Measurements from ENCODE around the gene TMTC2.

TMTC2 gene

GRCh38 chr12:83168751-83169150 is 482.0 kb downstream of the TMTC2 start:
- Histone ChIP-seq H3K9me3 (ENCODE audit: insufficient read depth, low read length) (no peaks in the 10 kb centered on the region), H3K4me1 (ENCODE audit: low read length) (no peaks in the 10 kb centered on the region), H4K20me1 (ENCODE audit: insufficient read depth, low read length) (no peaks in the 10 kb centered on the region), H3K36me3 (replicated peaks; ENCODE audit: low read depth, low read length) (no peaks in the 10 kb centered on the region), H3K79me2 (ENCODE audit: low read length) (no peaks in the 10 kb centered on the region), H3K4me3 (ENCODE audit: low read length) (no peak overlapping the region), H3K9ac (ENCODE audit: low read length) (no peak overlapping the region), H3K4me2 (ENCODE audit: low read length) (no peak overlapping the region), H2AFZ (ENCODE audit: low read depth, low read length) (no peak overlapping the region), H3K27me3 (ENCODE audit: low read depth, low read length) (no peaks in the 10 kb centered on the region), H3K27ac (ENCODE audit: low read length) (no peak overlapping the region)
- no peak for TF ChIP-seq EZH2phosphoT487 (IDR thresholded peaks at IDR 0.05; ENCODE audit: low read depth)
- TF ChIP-seq, protein P1, sequence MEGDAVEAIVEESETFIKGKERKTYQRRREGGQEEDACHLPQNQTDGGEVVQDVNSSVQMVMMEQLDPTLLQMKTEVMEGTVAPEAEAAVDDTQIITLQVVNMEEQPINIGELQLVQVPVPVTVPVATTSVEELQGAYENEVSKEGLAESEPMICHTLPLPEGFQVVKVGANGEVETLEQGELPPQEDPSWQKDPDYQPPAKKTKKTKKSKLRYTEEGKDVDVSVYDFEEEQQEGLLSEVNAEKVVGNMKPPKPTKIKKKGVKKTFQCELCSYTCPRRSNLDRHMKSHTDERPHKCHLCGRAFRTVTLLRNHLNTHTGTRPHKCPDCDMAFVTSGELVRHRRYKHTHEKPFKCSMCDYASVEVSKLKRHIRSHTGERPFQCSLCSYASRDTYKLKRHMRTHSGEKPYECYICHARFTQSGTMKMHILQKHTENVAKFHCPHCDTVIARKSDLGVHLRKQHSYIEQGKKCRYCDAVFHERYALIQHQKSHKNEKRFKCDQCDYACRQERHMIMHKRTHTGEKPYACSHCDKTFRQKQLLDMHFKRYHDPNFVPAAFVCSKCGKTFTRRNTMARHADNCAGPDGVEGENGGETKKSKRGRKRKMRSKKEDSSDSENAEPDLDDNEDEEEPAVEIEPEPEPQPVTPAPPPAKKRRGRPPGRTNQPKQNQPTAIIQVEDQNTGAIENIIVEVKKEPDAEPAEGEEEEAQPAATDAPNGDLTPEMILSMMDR (IDR thresholded peaks at IDR 0.05; ENCODE audit: low read depth, low read length): no peak

GRCh38 chr12:83172441-83172840 is 485.7 kb downstream of the TMTC2 start:
- no peak overlapping the region for H3K27ac ChIP-seq (ENCODE audit: low read length)
- no peaks in the 10 kb centered on the region for H4K20me1 ChIP-seq (ENCODE audit: insufficient read depth, low read length)
- no peaks in the 10 kb centered on the region for H3K4me1 ChIP-seq (ENCODE audit: low read length)
- no peaks in the 10 kb centered on the region for H3K36me3 ChIP-seq (replicated peaks; ENCODE audit: low read depth, low read length)
- H2AFZ ChIP-seq (ENCODE audit: low read depth, low read length): no peak overlapping the region
- no peaks in the 10 kb centered on the region for H3K27me3 ChIP-seq (ENCODE audit: low read depth, low read length)
- no peak overlapping the region for H3K4me3 ChIP-seq (ENCODE audit: low read length)
- no peaks in the 10 kb centered on the region for H3K79me2 ChIP-seq (ENCODE audit: low read length)
- H3K4me2 ChIP-seq (ENCODE audit: low read length): no peak overlapping the region
- H3K9ac ChIP-seq (ENCODE audit: low read length): no peak overlapping the region
- TF ChIP-seq, protein P1 (IDR thresholded peaks at IDR 0.05; ENCODE audit: low read depth, low read length): no peak
- TF ChIP-seq EZH2phosphoT487 (IDR thresholded peaks at IDR 0.05; ENCODE audit: low read depth): no peak
- H3K9me3 ChIP-seq (ENCODE audit: insufficient read depth, low read length): no peaks in the 10 kb centered on the region

DNA sequence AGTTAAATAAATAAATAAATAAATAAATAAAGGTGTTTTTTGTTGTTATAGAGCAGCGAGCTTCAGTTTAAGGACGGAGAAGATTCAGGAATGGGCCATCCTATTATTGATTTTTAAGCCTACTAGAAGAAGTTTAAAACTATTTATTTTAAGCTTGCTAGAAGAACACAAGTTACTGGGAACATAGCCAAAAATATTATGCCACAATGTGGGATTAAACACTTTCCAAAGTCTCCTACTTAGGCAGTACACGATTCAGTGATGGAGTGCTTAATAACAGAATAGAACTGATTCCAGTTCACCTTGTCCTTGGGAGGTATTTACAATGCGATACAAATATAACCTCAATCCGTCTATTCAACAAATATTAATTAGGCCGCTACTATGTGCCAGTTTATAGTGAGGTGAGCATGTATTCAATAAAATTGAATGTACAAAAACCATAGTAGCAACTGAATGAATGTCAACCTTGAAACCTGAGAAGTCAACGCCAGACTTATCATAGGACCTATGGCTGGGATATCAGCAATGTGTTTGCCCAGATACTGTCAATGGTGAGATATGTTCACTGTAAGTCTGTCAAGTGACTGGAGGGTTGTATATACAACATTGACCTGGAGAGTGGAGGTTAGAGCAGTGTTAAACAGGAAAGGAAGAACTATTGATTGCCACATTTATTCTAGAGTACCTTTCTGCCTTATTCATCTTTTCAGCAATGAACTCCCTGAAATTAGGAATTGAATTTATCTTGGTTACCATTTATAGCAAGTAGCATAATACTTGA is 486.4 kb downstream of the TMTC2 start:
- TF ChIP-seq EZH2phosphoT487 (IDR thresholded peaks at IDR 0.05; ENCODE audit: low read depth): no peak
- Histone ChIP-seq H3K79me2 (ENCODE audit: low read length) (no peaks in the 10 kb centered on the region), H2AFZ (ENCODE audit: low read depth, low read length) (no peak overlapping the region)

DNA sequence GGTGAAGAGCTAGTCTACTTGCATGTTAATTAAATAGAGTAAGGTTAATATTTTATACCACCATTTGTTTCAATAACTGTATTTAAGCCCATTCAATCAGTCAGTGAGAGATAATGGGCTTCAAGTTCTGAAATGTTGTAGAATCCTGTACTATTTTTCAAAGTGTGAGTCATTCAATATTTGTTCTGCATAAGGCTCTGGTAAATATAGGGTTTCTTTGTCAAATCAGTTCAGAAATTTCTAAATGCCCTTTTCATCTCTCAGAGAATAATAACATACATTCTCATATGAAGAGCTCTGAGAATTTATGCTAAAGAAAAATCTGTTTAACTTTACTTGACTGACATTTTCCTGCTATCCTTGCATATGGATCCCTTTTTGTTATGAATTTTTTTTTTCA is 493.3 kb downstream of the TMTC2 start:
- Histone ChIP-seq H2AFZ (ENCODE audit: low read depth, low read length) (no peak overlapping the region), H4K20me1 (ENCODE audit: insufficient read depth, low read length) (no peaks in the 10 kb centered on the region), H3K4me3 (ENCODE audit: low read length) (no peak overlapping the region), H3K4me2 (ENCODE audit: low read length) (no peak overlapping the region), H3K36me3 (replicated peaks; ENCODE audit: low read depth, low read length) (no peaks in the 10 kb centered on the region), H3K79me2 (ENCODE audit: low read length) (no peaks in the 10 kb centered on the region), H3K27ac (ENCODE audit: low read length) (no peak overlapping the region), H3K27me3 (ENCODE audit: low read depth, low read length) (no peaks in the 10 kb centered on the region), H3K9me3 (ENCODE audit: insufficient read depth, low read length) (no peaks in the 10 kb centered on the region), H3K4me1 (ENCODE audit: low read length) (no peaks in the 10 kb centered on the region), H3K9ac (ENCODE audit: low read length) (no peak overlapping the region)
- TF ChIP-seq, protein P1 (IDR thresholded peaks at IDR 0.05; ENCODE audit: low read depth, low read length): no peak
- TF ChIP-seq EZH2phosphoT487 (IDR thresholded peaks at IDR 0.05; ENCODE audit: low read depth): no peak

More for the DNA sequence above, 486.4 kb downstream of the TMTC2 start:
- no peak overlapping the region for H3K27ac ChIP-seq (ENCODE audit: low read length)
- no peak overlapping the region for H3K4me2 ChIP-seq (ENCODE audit: low read length)
- no peak overlapping the region for H3K9ac ChIP-seq (ENCODE audit: low read length)
- H3K36me3 ChIP-seq (replicated peaks; ENCODE audit: low read depth, low read length): no peaks in the 10 kb centered on the region
- H3K4me1 ChIP-seq (ENCODE audit: low read length): no peaks in the 10 kb centered on the region
- H3K4me3 ChIP-seq (ENCODE audit: low read length): no peak overlapping the region
- H3K9me3 ChIP-seq (ENCODE audit: insufficient read depth, low read length): no peaks in the 10 kb centered on the region
- H4K20me1 ChIP-seq (ENCODE audit: insufficient read depth, low read length): no peaks in the 10 kb centered on the region
- no peaks in the 10 kb centered on the region for H3K27me3 ChIP-seq (ENCODE audit: low read depth, low read length)
